K562 (cell line): ENCODE measurements around the gene ESR2. TPM values are rescaled to one million over a fixed set of nuclear protein-coding genes. Genes with fewer than 3 reads are reported as not detected.

Experiments used
- ATAC-seq: fragments of 200-7000 bp; cut with Tn5 transposase; 3 replicates; pipeline ENCODE4 v1.9.1; 2020; ENCODE audit warnings: moderate library complexity
- BruUV-seq: library from RNA; stranded (reverse); fragments of 400-500 nt; replicated peaks from 2 replicates; lab custom pipeline; 2021; lab: Mats Ljungman, UMichigan
- CTCF ChIA-PET: fragments of 300-600 bp; formaldehyde crosslinking; extraction: SDS; loops from one replicate; lab custom pipeline; 2021; ENCODE audit warnings: low intra/inter-chr PET ratio; lab: Yijun Ruan, JAX
- POLR2A ChIA-PET: fragments of 300-600, 350-650 bp; sonication (Branson Sonifier 250); formaldehyde crosslinking; extraction: SDS; loops from one replicate; lab custom pipeline; 2021; ENCODE audit warnings: antibody characterized with exemption, inconsistent platforms; lab: Yijun Ruan, JAX
- DNase-seq, 4 experiments: peaks; one replicate each; pipeline versions ENCODE4 v3.0.0 to v3.0.0-alpha.2; 2011 to 2018; ENCODE audit warnings: low spot score in 3 of 4, mixed read lengths in 3 of 4; ENCODE audit errors: extremely low read depth in 1 of 4
- FAIRE-seq: peaks from 2 replicates; lab custom pipeline; 2011; peaks lifted over from hg19 to GRCh38; lab: Jason Lieb, UNC
- H2AFZ ChIP-seq: 2 replicates; pipeline ENCODE4 v1.6.0; 2011; ENCODE audit warnings: low read depth, low read length, control low read depth, inconsistent platforms
- H3K27ac ChIP-seq: fragments of 200-600 bp; 3 replicates; pipeline ENCODE4 v1.8.0; 2011; ENCODE audit warnings: low read depth, mild to moderate bottlenecking, control low read depth, inconsistent platforms, low read length, moderate library complexity, mixed read lengths; ENCODE audit errors: extremely low read depth
- H3K27me3 ChIP-seq, 2 experiments: fragments of 300-600 bp in 1 of 2; 2 replicates in 1 of 2; 3 replicates in 1 of 2; pipeline versions ENCODE4 v1.6.0 to v1.8.0; 2011; ENCODE audit warnings: inconsistent platforms in 2 of 2, low read length in 2 of 2, mild to moderate bottlenecking in 1 of 2, mixed read lengths in 1 of 2, moderate library complexity in 1 of 2; ENCODE audit not compliant: control insufficient read depth in 2 of 2, insufficient read depth in 2 of 2
- H3K36me3 ChIP-seq: fragments of 300-600 bp; 3 replicates; pipeline ENCODE4 v1.8.0; 2011; ENCODE audit warnings: mild to moderate bottlenecking, low read length, inconsistent platforms; ENCODE audit not compliant: control insufficient read depth, insufficient read depth
- H3K4me1 ChIP-seq, 2 experiments: fragments of 200-600 bp in 1 of 2; replicated peaks in 1 of 2; 2 replicates in 1 of 2; 3 replicates in 1 of 2; pipeline versions ENCODE4 v1.5.1 to v1.8.0; 2011; ENCODE audit warnings: inconsistent platforms in 2 of 2, low read length in 2 of 2, mild to moderate bottlenecking in 1 of 2, mixed read lengths in 1 of 2, moderate library complexity in 1 of 2; ENCODE audit not compliant: control insufficient read depth in 2 of 2, insufficient read depth in 2 of 2
- H3K4me2 ChIP-seq: 2 replicates; pipeline ENCODE4 v1.6.1; 2011; ENCODE audit warnings: low read length, control low read depth, inconsistent platforms, mixed read lengths; ENCODE audit not compliant: insufficient read depth
- H3K4me3 ChIP-seq: fragments of 200-600 bp; sonication (generic), shearing (Covaris generic); 2 replicates; pipeline ENCODE4 v1.5.1; 2016; ENCODE audit warnings: control low read depth, inconsistent platforms
- H3K79me2 ChIP-seq: fragments of 200-600 bp; 3 replicates; pipeline ENCODE4 v1.8.0; 2011; ENCODE audit warnings: low read length, inconsistent platforms; ENCODE audit not compliant: control insufficient read depth, insufficient read depth
- H3K9ac ChIP-seq, 2 experiments: 2 replicates each; pipeline versions ENCODE4 v1.6.0 to v1.6.1; 2011; ENCODE audit warnings: low read depth in 2 of 2, low read length in 2 of 2, control low read depth in 1 of 2, inconsistent platforms in 1 of 2, mild to moderate bottlenecking in 1 of 2, mixed read lengths in 1 of 2; ENCODE audit not compliant: insufficient read depth in 1 of 2
- H3K9me1 ChIP-seq: one replicate; pipeline ENCODE4 v1.6.0; 2011; ENCODE audit warnings: inconsistent platforms, mild to moderate bottlenecking, low read length, moderate library complexity; ENCODE audit not compliant: control insufficient read depth, insufficient read depth
- H3K9me3 ChIP-seq: replicated peaks from 2 replicates; pipeline ENCODE4 v1.5.1; 2011; ENCODE audit warnings: low read depth, low read length, inconsistent platforms; ENCODE audit not compliant: control insufficient read depth, insufficient read depth
- H4K20me1 ChIP-seq: replicated peaks from 2 replicates; pipeline ENCODE4 v1.6.1; 2011; ENCODE audit warnings: low read length, inconsistent platforms, mixed read lengths; ENCODE audit not compliant: control insufficient read depth, insufficient read depth
- ARID3B ChIP-seq: fragments of 250-450 bp; sonication (Bioruptor Pico); IDR thresholded peaks from 2 replicates; pipeline ENCODE4 v1.4.0; 2020; ENCODE audit warnings: borderline replicate concordance
- BRF1 ChIP-seq: IDR thresholded peaks from 3 replicates; pipeline ENCODE4 v1.6.1; 2011; ENCODE audit warnings: borderline replicate concordance, mild to moderate bottlenecking; ENCODE audit not compliant: insufficient read length; ENCODE audit errors: extremely low read depth
- C11orf30 ChIP-seq: fragments of 450-650 bp; IDR thresholded peaks from 2 replicates; pipeline ENCODE4 v1.6.1; 2016; ENCODE audit warnings: low read depth, mild to moderate bottlenecking
- CREBBP ChIP-seq: IDR thresholded peaks from one replicate; pipeline ENCODE4 v1.6.1; 2012; ENCODE audit warnings: low read depth, mild to moderate bottlenecking, control low read depth, inconsistent platforms, low read length
- RBM39 ChIP-seq: fragments of 200-400 bp; formaldehyde crosslinking; optimal IDR thresholded peaks from 2 replicates; pipeline ENCODE3; 2018; ENCODE audit warnings: low read depth, low read length
- SMAD4 ChIP-seq: fragments of 250-450 bp; sonication (Bioruptor Pico); conservative IDR thresholded peaks from 2 replicates; pipeline ENCODE4 v1.8.0; 2021; ENCODE audit warnings: inconsistent platforms, mild to moderate bottlenecking, moderate library complexity
- SP1 ChIP-seq: sonication (generic); formaldehyde crosslinking; IDR thresholded peaks from 2 replicates; pipeline ENCODE4 v1.8.1; 2022; ENCODE audit warnings: mild to moderate bottlenecking, missing genetic modification reagents
- TRIM24 ChIP-seq, 2 experiments: fragments of 450-650 bp; IDR thresholded peaks; 2 replicates each; pipeline ENCODE4 v1.6.1; 2016
- ZBTB17 ChIP-seq: fragments of 450-650 bp; formaldehyde crosslinking; IDR thresholded peaks from 2 replicates; pipeline ENCODE4 v1.4.0; 2020; ENCODE audit warnings: mild to moderate bottlenecking
- ZNF830 ChIP-seq: fragments of 250-450 bp; sonication (Bioruptor Pico); IDR thresholded peaks from 2 replicates; pipeline ENCODE4 v1.5.0; 2021; ENCODE audit warnings: mild to moderate bottlenecking
- WGBS: fragments of 100-300 bp; shearing (Covaris generic); methylation state at CpG from one replicate; pipeline ENCODE4 v1.1.6; 2016; ENCODE audit warnings: low coverage, mixed read lengths; ENCODE audit not compliant: insufficient coverage; ENCODE audit errors: missing lambda C conversion rate; 5-methylcytosine and 5-hydroxymethylcytosine counted together
- in situ Hi-C: fragments of 300-500 bp; cut with MboI; formaldehyde crosslinking; loops from 4 replicates; pipeline ENCODE4 v1.15.0; 2018; ENCODE audit warnings: inconsistent platforms, mixed read lengths
- intact Hi-C: fragments of 100-400 bp; cut with micrococcal nuclease; formaldehyde crosslinking; loops from 2 replicates; pipeline ENCODE4 v1.14.2; 2022
- polyA plus RNA-seq, 8 experiments: library from polyadenylated mRNA; depleted of rRNA in 4 of 8; stranded (reverse) in 5 of 8; unstranded in 3 of 8; fragments of >200 nt; fragmentation: Nextera tagmentation in 2 of 8; fragmentation: Illumina TruSeq in 1 of 8; extraction: Ambion mirVana in 2 of 8; extraction: Trizol in 1 of 8; gene quantifications; 2 replicates each; pipeline versions ENCODE4 v1.2.1 to v1.2.3, GENCODE V29; 2011 to 2014; ENCODE audit warnings: inconsistent platforms in 1 of 8, missing spikeins in 1 of 8
- total RNA-seq, 7 experiments: library from RNA; depleted of rRNA in 6 of 7; stranded (reverse); fragments of >200 nt in 6 of 7; fragmentation: Illumina TruSeq in 2 of 7; extraction: Trizol in 2 of 7; gene quantifications; 2 replicates each; pipeline versions ENCODE4 v1.2.1 to v1.2.3, GENCODE V29; 2011 to 2021; ENCODE audit warnings: low replicate concordance in 1 of 7
- TF ChIP-seq, protein P1 (sequence below): sonication (generic); formaldehyde crosslinking; IDR thresholded peaks from 2 replicates; pipeline ENCODE4 v1.8.1; 2023; ENCODE audit warnings: mild to moderate bottlenecking, missing genetic modification reagents, moderate library complexity

ESR2 gene
- total and polyA plus RNA-seq, 9 of the 15 experiments (the other 6 are each of a cell fraction or from before 2014, with no cell fraction given): 0.07 to 3.8 (median 2.0) TPM

- Histone ChIP-seq H3K27ac (no peak overlapping the region), H3K4me3 (no peak overlapping the region), H2AFZ (no peak overlapping the region), H3K9me1 (no peaks in the 10 kb centered on the region), H3K9ac (no peak overlapping the region), H3K4me1 (no peaks in the 10 kb centered on the region), H3K4me2 (no peak overlapping the region), H3K9me3 (no peaks in the 10 kb centered on the region), H3K36me3 (no peaks in the 10 kb centered on the region), H3K27me3 (no peaks in the 10 kb centered on the region), H3K79me2 (no peaks in the 10 kb centered on the region)
- no peak for ATAC-seq
- in situ Hi-C loops (no loop called here), intact Hi-C loops (no loop called here)
- ChIA-PET POLR2A (no interaction called here), CTCF (no interaction called here)
- no peak for FAIRE-seq
- DNase-seq: no peak
- WGBS: 33% methylated on average over 3 of the region's 3 CpGs
- BruUV-seq: no TSS peak
- TF ChIP-seq C11orf30: no peak
- TF ChIP-seq ZBTB17 (CRISPR knock-in tag): no peak
- TF ChIP-seq BRF1: no peak
- no peak for TF ChIP-seq SMAD4 (CRISPR knock-in tag)
- no peak for TF ChIP-seq RBM39
- no peak for TF ChIP-seq ZNF830 (CRISPR knock-in tag)
- TF ChIP-seq, protein P1, sequence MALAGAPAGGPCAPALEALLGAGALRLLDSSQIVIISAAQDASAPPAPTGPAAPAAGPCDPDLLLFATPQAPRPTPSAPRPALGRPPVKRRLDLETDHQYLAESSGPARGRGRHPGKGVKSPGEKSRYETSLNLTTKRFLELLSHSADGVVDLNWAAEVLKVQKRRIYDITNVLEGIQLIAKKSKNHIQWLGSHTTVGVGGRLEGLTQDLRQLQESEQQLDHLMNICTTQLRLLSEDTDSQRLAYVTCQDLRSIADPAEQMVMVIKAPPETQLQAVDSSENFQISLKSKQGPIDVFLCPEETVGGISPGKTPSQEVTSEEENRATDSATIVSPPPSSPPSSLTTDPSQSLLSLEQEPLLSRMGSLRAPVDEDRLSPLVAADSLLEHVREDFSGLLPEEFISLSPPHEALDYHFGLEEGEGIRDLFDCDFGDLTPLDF (CRISPR knock-in tag): no peak
- no peak for TF ChIP-seq SP1 (CRISPR knock-in tag)
- no peak for TF ChIP-seq CREBBP
- no peak for TF ChIP-seq ARID3B
- TF ChIP-seq TRIM24 (IDR thresholded peaks at IDR 0.05): no peak
- TF ChIP-seq, all 486 proteins: peak for 0
- no peaks in the 10 kb centered on the region for H4K20me1 ChIP-seq
Observed at GRCh38 chr14:64253672-64254071, 40.5 kb downstream of the ESR2 start.
